SIG-M5 (cell line): Measurements from ENCODE around the gene ZNF582.
"Not testable (repeated sequence)": the region's sequence is repeated elsewhere in the genome, so short reads cannot be mapped to it uniquely, and the experiment has no call there.

ENCODE experiments used
- DNase-seq: peaks from one replicate; lab custom pipeline; 2025; lab: John Stamatoyannopoulos, UW

ZNF582 gene

GRCh38 chr19:56351208-56351607, 42.1 kb downstream of the ZNF582 start:
- DNase-seq = no peak

GRCh38 chr19:56350416-56351045, 42.8 kb downstream of the ZNF582 start:
- no peak for DNase-seq

- DNase-seq = no peak
These were observed 45.0 kb downstream of the ZNF582 start for GRCh38 chr19:56348289-56348877.

GRCh38 chr19:56347163-56347778, 46.1 kb downstream of the ZNF582 start:
- no peak for DNase-seq

- DNase-seq = no peak
These were observed 51.4 kb downstream of the ZNF582 start for GRCh38 chr19:56341948-56342347.

- DNase-seq = not testable (repeated sequence)
These were observed 54.3 kb downstream of the ZNF582 start for GRCh38 chr19:56339031-56339430.

- not testable (repeated sequence) for DNase-seq
These were observed 56.3 kb downstream of the ZNF582 start for GRCh38 chr19:56337077-56337476.

GRCh38 chr19:56335371-56335770, 58.0 kb downstream of the ZNF582 start:
- not testable (repeated sequence) for DNase-seq

- DNase-seq = no peak
These were observed 59.8 kb downstream of the ZNF582 start for GRCh38 chr19:56333506-56333905.
